HG03469 (cell line): ENCODE data around the gene ZNF529.

Experiments
- ATAC-seq: cut with Tn5 transposase; IDR thresholded peaks from one replicate; pipeline ENCODE4 v1.9.1; 2021; ENCODE audit warnings: mild to moderate bottlenecking, moderate library complexity, moderate number of reproducible peaks; ENCODE audit not compliant: unreplicated experiment

ZNF529 gene

DNA sequence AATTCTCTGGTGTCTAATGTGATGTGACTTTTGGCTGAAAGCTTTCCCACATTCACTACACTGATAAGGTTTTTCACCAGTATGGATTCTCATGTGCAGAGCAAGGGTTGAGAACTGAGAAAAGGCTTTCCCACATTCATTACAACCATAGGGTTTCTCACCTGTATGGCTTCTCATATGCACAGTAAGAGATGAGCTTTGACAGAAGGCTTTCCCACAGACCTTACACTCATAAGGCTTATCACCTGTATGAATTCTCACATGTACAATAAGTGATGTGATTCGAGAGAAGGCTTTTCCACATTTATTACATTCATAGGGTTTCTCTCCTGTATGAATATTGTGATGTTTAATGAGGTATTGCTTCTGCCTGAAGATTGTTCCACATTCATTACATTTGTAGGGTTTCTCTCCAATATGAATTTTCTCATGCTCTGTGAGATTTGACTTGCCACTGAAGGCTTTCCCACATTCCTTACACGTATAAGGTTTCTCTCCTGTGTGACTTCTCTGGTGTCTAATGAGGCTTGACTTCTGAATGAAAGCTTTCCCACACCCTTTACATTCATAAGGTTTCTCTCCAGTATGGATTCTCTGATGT is 59.0 kb downstream of the ZNF529 start:
- ATAC-seq = no peak

DNA sequence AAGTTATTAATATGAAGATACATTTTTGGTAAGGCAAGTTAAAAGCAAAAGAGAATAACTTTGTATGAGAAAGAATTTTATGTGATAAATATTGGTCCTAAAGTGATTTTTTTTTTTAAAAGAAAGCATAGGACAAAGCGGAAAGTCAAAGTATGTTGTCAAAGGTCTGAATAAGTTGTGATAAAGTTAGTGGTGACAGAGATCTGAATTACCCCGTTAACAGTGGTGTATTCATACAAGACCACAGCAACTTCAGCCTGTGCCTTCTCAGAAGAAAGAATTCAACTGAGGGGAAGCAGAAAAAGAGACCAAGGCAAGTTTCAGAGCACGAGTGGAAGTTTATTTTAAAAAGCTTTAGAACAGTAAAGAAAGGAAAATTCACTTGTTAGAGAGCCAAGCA is 64.8 kb downstream of the ZNF529 start:
- no peak for ATAC-seq

- ATAC-seq = no peak
Observed at GRCh38 chr19:36501973-36502372, 71.1 kb downstream of the ZNF529 start.

DNA sequence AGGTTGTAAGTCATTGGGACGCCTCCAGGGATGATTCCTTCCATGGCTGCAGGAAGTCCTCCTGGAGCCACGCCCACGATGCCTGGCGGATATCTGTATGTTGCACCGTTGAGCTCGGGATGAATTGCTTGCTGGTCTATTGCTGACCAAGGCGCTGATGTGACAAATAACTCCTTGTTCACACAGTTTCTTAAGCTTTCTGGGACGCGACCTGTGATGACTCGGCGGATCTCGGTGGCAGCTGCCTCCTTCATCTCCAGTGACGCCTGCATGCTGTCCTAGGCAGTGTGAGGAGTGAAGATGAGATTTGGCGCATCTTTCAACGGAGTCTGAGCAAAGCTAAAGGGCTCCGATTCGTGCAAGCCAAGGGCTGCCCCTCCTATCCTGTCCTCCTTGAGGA is 76.1 kb downstream of the ZNF529 start:
- no peak for ATAC-seq
